IMR-90 (cell line): ENCODE results near the gene PRR13. TPM values are rescaled to one million over a fixed set of nuclear protein-coding genes. Genes with fewer than 3 reads are reported as not detected.

Source experiments
- ATAC-seq: fragments of 200-7000 bp; cut with Tn5 transposase; 2 replicates; pipeline ENCODE4 v1.9.1; 2020; ENCODE audit warnings: low read depth, mild to moderate bottlenecking, moderate library complexity
- BruUV-seq: library from RNA; stranded (reverse); fragments of 400-500 nt; replicated peaks from 2 replicates; lab custom pipeline; 2021; lab: Mats Ljungman, UMichigan
- CTCF ChIA-PET: fragments of 300-600 bp; formaldehyde crosslinking; extraction: SDS; loops from one replicate; lab custom pipeline; 2021; ENCODE audit warnings: antibody characterized with exemption; lab: Yijun Ruan, JAX
- POLR2A ChIA-PET: fragments of 300-600 bp; sonication (Branson Sonifier 250); formaldehyde crosslinking; loops from one replicate; lab custom pipeline; 2022; ENCODE audit warnings: antibody characterized with exemption; ENCODE audit not compliant: unreplicated experiment; lab: Charles Lee
- DNase-seq: peaks from one replicate; pipeline ENCODE4 v3.0.0; 2013
- H2AFZ ChIP-seq: replicated peaks from 2 replicates; pipeline ENCODE3; 2013; ENCODE audit warnings: low read length, mild to moderate bottlenecking; ENCODE audit not compliant: poor library complexity
- H2AK5ac ChIP-seq: 2 replicates; pipeline ENCODE4 v1.6.1; 2013; ENCODE audit warnings: low read depth, low read length, inconsistent platforms
- H2AK9ac ChIP-seq: replicated peaks from 2 replicates; pipeline ENCODE3; 2013; ENCODE audit warnings: mild to moderate bottlenecking, low read depth, low read length, moderate library complexity; ENCODE audit not compliant: poor library complexity
- H2BK120ac ChIP-seq: 2 replicates; pipeline ENCODE4 v1.6.1; 2013; ENCODE audit warnings: low read depth, low read length, inconsistent platforms
- H2BK15ac ChIP-seq: 3 replicates; pipeline ENCODE4 v1.6.1; 2013; ENCODE audit warnings: low read depth, low read length, inconsistent platforms
- H2BK20ac ChIP-seq: 2 replicates; pipeline ENCODE4 v1.6.1; 2013; ENCODE audit warnings: low read depth, mild to moderate bottlenecking, inconsistent platforms, low read length, moderate library complexity
- H2BK5ac ChIP-seq: 2 replicates; pipeline ENCODE4 v1.6.1; 2013; ENCODE audit warnings: mild to moderate bottlenecking, low read depth, low read length, inconsistent platforms; ENCODE audit not compliant: poor library complexity, severe bottlenecking
- H3K14ac ChIP-seq: replicated peaks from 2 replicates; pipeline ENCODE4 v1.6.1; 2013; ENCODE audit warnings: low read depth, low read length, inconsistent platforms
- H3K18ac ChIP-seq: 2 replicates; pipeline ENCODE4 v1.6.1; 2013; ENCODE audit warnings: low read depth, low read length, control low read depth
- H3K23ac ChIP-seq: 2 replicates; pipeline ENCODE4 v1.6.1; 2013; ENCODE audit warnings: low read depth, low read length, inconsistent platforms
- H3K27ac ChIP-seq: 2 replicates; pipeline ENCODE4 v1.5.1; 2013; ENCODE audit warnings: mild to moderate bottlenecking, control low read depth, low read length; ENCODE audit not compliant: insufficient read depth
- H3K27me3 ChIP-seq: 2 replicates; pipeline ENCODE4 v1.6.1; 2013; ENCODE audit warnings: low read length; ENCODE audit not compliant: control insufficient read depth, insufficient read depth
- H3K36me3 ChIP-seq: 2 replicates; pipeline ENCODE4 v1.6.1; 2013; ENCODE audit warnings: low read length, mixed read lengths; ENCODE audit not compliant: control insufficient read depth, insufficient read depth
- H3K4ac ChIP-seq: 2 replicates; pipeline ENCODE4 v1.6.1; 2013; ENCODE audit warnings: low read depth, low read length, inconsistent platforms
- H3K4me1 ChIP-seq: 2 replicates; pipeline ENCODE4 v1.6.1; 2013; ENCODE audit warnings: low read length, mixed read lengths; ENCODE audit not compliant: control insufficient read depth, insufficient read depth
- H3K4me2 ChIP-seq: 2 replicates; pipeline ENCODE4 v1.6.1; 2013; ENCODE audit warnings: low read depth, mild to moderate bottlenecking, control low read depth, low read length, moderate library complexity
- H3K4me3 ChIP-seq: 2 replicates; pipeline ENCODE4 v1.5.1; 2013; ENCODE audit warnings: low read depth, mild to moderate bottlenecking, control low read depth, low read length, moderate library complexity; ENCODE audit not compliant: insufficient read depth
- H3K56ac ChIP-seq: 2 replicates; pipeline ENCODE4 v1.6.1; 2013; ENCODE audit warnings: low read length, inconsistent platforms; ENCODE audit not compliant: insufficient read depth; ENCODE audit errors: extremely low read depth
- H3K79me1 ChIP-seq, 2 experiments: 2 replicates each; pipeline ENCODE4 v1.6.1; 2013; ENCODE audit warnings: low read length in 2 of 2, inconsistent platforms in 1 of 2, low read depth in 1 of 2
- H3K9ac ChIP-seq: 2 replicates; pipeline ENCODE4 v1.6.1; 2013; ENCODE audit warnings: low read depth, low read length, control low read depth
- H3K9me1 ChIP-seq: 2 replicates; pipeline ENCODE4 v1.6.1; 2013; ENCODE audit warnings: low read length, inconsistent platforms; ENCODE audit not compliant: insufficient read depth
- H3K9me3 ChIP-seq: 2 replicates; pipeline ENCODE4 v1.6.1; 2013; ENCODE audit warnings: low read length; ENCODE audit not compliant: control insufficient read depth, insufficient read depth
- H4K20me1 ChIP-seq: 2 replicates; pipeline ENCODE4 v1.6.1; 2013; ENCODE audit warnings: low read length, inconsistent platforms; ENCODE audit not compliant: insufficient read depth
- H4K5ac ChIP-seq: 2 replicates; pipeline ENCODE4 v1.6.1; 2013; ENCODE audit warnings: mild to moderate bottlenecking, low read depth, low read length, control low read depth
- H4K8ac ChIP-seq, 2 experiments: 2 replicates each; pipeline ENCODE4 v1.6.1; 2013; ENCODE audit warnings: low read depth in 2 of 2, low read length in 2 of 2, control low read depth in 1 of 2, inconsistent platforms in 1 of 2
- H4K91ac ChIP-seq: 2 replicates; pipeline ENCODE4 v1.6.1; 2013; ENCODE audit warnings: low read depth, low read length, inconsistent platforms; ENCODE audit not compliant: insufficient read depth
- BHLHE40 ChIP-seq: fragments of 150-350 bp; IDR thresholded peaks from 2 replicates; pipeline ENCODE4 v1.6.1; 2016; ENCODE audit warnings: mild to moderate bottlenecking, low read depth, low read length
- CEBPB ChIP-seq: IDR thresholded peaks from 2 replicates; pipeline ENCODE4 v1.6.1; 2012; ENCODE audit warnings: low read depth, low read length, improper control_type of control experiment
- CHD1 ChIP-seq: IDR thresholded peaks from 2 replicates; pipeline ENCODE4 v1.6.1; 2012; ENCODE audit warnings: low read depth, low read length, improper control_type of control experiment
- ELK1 ChIP-seq: fragments of 150-350 bp; IDR thresholded peaks from 2 replicates; pipeline ENCODE4 v1.6.1; 2016; ENCODE audit warnings: low read depth, mild to moderate bottlenecking, low read length, moderate library complexity, borderline replicate concordance
- FOS ChIP-seq: fragments of 150-350 bp; IDR thresholded peaks from 2 replicates; pipeline ENCODE4 v1.6.1; 2016; ENCODE audit warnings: low read depth, low read length
- MAFK ChIP-seq: IDR thresholded peaks from 2 replicates; pipeline ENCODE4 v1.6.1; 2012; ENCODE audit warnings: low read depth, low read length, improper control_type of control experiment
- MAZ ChIP-seq: IDR thresholded peaks from 2 replicates; pipeline ENCODE4 v1.6.1; 2012; ENCODE audit warnings: low read depth, mild to moderate bottlenecking, low read length, improper control_type of control experiment, moderate library complexity, borderline replicate concordance
- MXI1 ChIP-seq: IDR thresholded peaks from 2 replicates; pipeline ENCODE4 v1.6.1; 2012; ENCODE audit warnings: low read depth, mild to moderate bottlenecking, low read length, moderate library complexity, borderline replicate concordance
- NFE2L2 ChIP-seq: fragments of 150-350 bp; IDR thresholded peaks from 2 replicates; pipeline ENCODE4 v1.6.1; 2016; ENCODE audit warnings: low read depth, mild to moderate bottlenecking, low read length
- POLR2A ChIP-seq: IDR thresholded peaks from 2 replicates; pipeline ENCODE4 v1.6.1; 2012; ENCODE audit warnings: mild to moderate bottlenecking, low read depth, low read length
- RAD21 ChIP-seq: IDR thresholded peaks from 2 replicates; pipeline ENCODE4 v1.6.1; 2012; ENCODE audit warnings: low read length, improper control_type of control experiment
- RCOR1 ChIP-seq: IDR thresholded peaks from 2 replicates; pipeline ENCODE4 v1.6.1; 2012; ENCODE audit warnings: mild to moderate bottlenecking, low read length, improper control_type of control experiment; ENCODE audit not compliant: insufficient replicate concordance
- RFX5 ChIP-seq: IDR thresholded peaks from 2 replicates; pipeline ENCODE4 v1.8.0; 2012; ENCODE audit warnings: low read depth, mild to moderate bottlenecking, low read length, moderate library complexity
- SMC3 ChIP-seq: fragments of 150-350 bp; IDR thresholded peaks from 2 replicates; pipeline ENCODE4 v1.6.1; 2016; ENCODE audit warnings: low read depth, mild to moderate bottlenecking, antibody characterized with exemption, low read length, moderate library complexity
- USF2 ChIP-seq: fragments of 150-350 bp; IDR thresholded peaks from 2 replicates; pipeline ENCODE4 v1.6.1; 2017; ENCODE audit warnings: mild to moderate bottlenecking, antibody characterized with exemption, low read length, low read depth
- WGBS, 2 experiments: methylation state at CpG; one replicate each; pipeline versions ENCODE4 v1.1.5 to v1.1.7; 2013; ENCODE audit warnings: missing lambda C conversion rate in 2 of 2; ENCODE audit not compliant: insufficient read length in 1 of 2; ENCODE audit errors: extremely low coverage in 2 of 2; 5-methylcytosine and 5-hydroxymethylcytosine counted together
- dilution Hi-C: fragments of 300-500 bp; cut with HindIII; formaldehyde crosslinking; loops from one replicate; pipeline ENCODE4 v1.14.3; 2018; ENCODE audit warnings: low sequenced_read_pairs; ENCODE audit not compliant: unreplicated experiment
- in situ Hi-C: fragments of 300-500 bp; cut with MboI; formaldehyde crosslinking; loops from 3 replicates; pipeline ENCODE4 v1.14.3; 2019; ENCODE audit warnings: low sequenced_read_pairs, inconsistent platforms, mixed read lengths
- intact Hi-C: fragments of 100-400 bp; cut with micrococcal nuclease; formaldehyde crosslinking; loops from 2 replicates; pipeline ENCODE4 v1.10.0; 2022
- polyA plus RNA-seq, 3 experiments: library from polyadenylated mRNA; depleted of rRNA; stranded (reverse); fragments of >200 nt; gene quantifications; 2 replicates each; pipeline ENCODE4 v1.2.3, GENCODE V29; 2012; ENCODE audit warnings: low replicate concordance in 1 of 3
- total RNA-seq: library from RNA; depleted of rRNA; stranded (reverse); fragments of >200 nt; gene quantifications from 2 replicates; pipeline ENCODE4 v1.2.3, GENCODE V29; 2012
- TF ChIP-seq, protein P1 (sequence below): conservative IDR thresholded peaks from 2 replicates; pipeline ENCODE4 v1.5.1; 2012; ENCODE audit warnings: mild to moderate bottlenecking, low read depth, low read length, improper control_type of control experiment

The PRR13 gene
- total and polyA plus RNA-seq, 2 of the 4 experiments (the other 2 are of a cell fraction): 25.5 to 114 TPM

GRCh38 chr12:53482626-53483168 is 41.2 kb downstream of the PRR13 start:
- Histone ChIP-seq H4K5ac (no peak overlapping the region), H3K23ac (no peak overlapping the region), H3K14ac (no peak overlapping the region), H3K36me3 (peaks cover 81% of the 10 kb centered on the region), H3K27me3 (no peaks in the 10 kb centered on the region), H2BK120ac (no peak overlapping the region), H2AK5ac (no peak overlapping the region), H3K4ac (no peak overlapping the region), H2AK9ac (no peak overlapping the region), H3K4me2 (no peak overlapping the region), H3K18ac (no peak overlapping the region), H3K9ac (no peak overlapping the region), H3K9me1 (peaks cover 17% of the 10 kb centered on the region; the same call in 1 of the 2 replicates), H3K4me1 (peaks cover 12% of the 10 kb centered on the region), H3K56ac (no peak overlapping the region), H3K27ac (no peak overlapping the region), H4K8ac (no peak overlapping the region), H3K9me3 (no peaks in the 10 kb centered on the region), H2AFZ (no peak overlapping the region), H4K20me1 (peaks cover 87% of the 10 kb centered on the region), H2BK5ac (no peak overlapping the region), H4K91ac (no peak overlapping the region), H3K79me1 (peaks cover 33 to 90% of the 10 kb centered on the region in 2 experiments), H2BK15ac (no peak overlapping the region), H2BK20ac (no peak overlapping the region), H3K4me3 (no peak overlapping the region)
- TF ChIP-seq POLR2A: no peak
- TF ChIP-seq BHLHE40: no peak
- TF ChIP-seq RFX5: no peak
- no peak for TF ChIP-seq MAFK
- no peak for TF ChIP-seq RAD21
- TF ChIP-seq CHD1: no peak
- no peak for TF ChIP-seq MXI1
- no peak for TF ChIP-seq USF2
- TF ChIP-seq FOS: no peak
- no peak for TF ChIP-seq RCOR1
- TF ChIP-seq CEBPB: no peak
- TF ChIP-seq SMC3: no peak
- no peak for TF ChIP-seq NFE2L2
- TF ChIP-seq ELK1: no peak
- no peak for TF ChIP-seq MAZ
- TF ChIP-seq, protein P1, sequence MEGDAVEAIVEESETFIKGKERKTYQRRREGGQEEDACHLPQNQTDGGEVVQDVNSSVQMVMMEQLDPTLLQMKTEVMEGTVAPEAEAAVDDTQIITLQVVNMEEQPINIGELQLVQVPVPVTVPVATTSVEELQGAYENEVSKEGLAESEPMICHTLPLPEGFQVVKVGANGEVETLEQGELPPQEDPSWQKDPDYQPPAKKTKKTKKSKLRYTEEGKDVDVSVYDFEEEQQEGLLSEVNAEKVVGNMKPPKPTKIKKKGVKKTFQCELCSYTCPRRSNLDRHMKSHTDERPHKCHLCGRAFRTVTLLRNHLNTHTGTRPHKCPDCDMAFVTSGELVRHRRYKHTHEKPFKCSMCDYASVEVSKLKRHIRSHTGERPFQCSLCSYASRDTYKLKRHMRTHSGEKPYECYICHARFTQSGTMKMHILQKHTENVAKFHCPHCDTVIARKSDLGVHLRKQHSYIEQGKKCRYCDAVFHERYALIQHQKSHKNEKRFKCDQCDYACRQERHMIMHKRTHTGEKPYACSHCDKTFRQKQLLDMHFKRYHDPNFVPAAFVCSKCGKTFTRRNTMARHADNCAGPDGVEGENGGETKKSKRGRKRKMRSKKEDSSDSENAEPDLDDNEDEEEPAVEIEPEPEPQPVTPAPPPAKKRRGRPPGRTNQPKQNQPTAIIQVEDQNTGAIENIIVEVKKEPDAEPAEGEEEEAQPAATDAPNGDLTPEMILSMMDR: no peak
- intact Hi-C loops: no loop called here
- no peak for DNase-seq
- in situ Hi-C loops: no loop called here
- WGBS, 2 experiments: 89% methylated on average over 12 of the region's 18 CpGs; no CpG with 5 or more reads in 1 of the 2 experiments
- no peak for ATAC-seq
- ChIA-PET CTCF (interaction anchor here (0.6 to 1.7 kb wide), 2 partner anchors 9 to 26 kb away, joined by 5 to 14 read pairs; no protein-coding TSS in a partner anchor), POLR2A (no interaction called here)
- dilution Hi-C loops: no loop called here
- no TSS peak for BruUV-seq
